Measurements from ENCODE around the gene DTX1.
A peak's percentile ranks its signal among the peaks of the same experiment; 100 is the strongest.

Gene DTX1

DNA sequence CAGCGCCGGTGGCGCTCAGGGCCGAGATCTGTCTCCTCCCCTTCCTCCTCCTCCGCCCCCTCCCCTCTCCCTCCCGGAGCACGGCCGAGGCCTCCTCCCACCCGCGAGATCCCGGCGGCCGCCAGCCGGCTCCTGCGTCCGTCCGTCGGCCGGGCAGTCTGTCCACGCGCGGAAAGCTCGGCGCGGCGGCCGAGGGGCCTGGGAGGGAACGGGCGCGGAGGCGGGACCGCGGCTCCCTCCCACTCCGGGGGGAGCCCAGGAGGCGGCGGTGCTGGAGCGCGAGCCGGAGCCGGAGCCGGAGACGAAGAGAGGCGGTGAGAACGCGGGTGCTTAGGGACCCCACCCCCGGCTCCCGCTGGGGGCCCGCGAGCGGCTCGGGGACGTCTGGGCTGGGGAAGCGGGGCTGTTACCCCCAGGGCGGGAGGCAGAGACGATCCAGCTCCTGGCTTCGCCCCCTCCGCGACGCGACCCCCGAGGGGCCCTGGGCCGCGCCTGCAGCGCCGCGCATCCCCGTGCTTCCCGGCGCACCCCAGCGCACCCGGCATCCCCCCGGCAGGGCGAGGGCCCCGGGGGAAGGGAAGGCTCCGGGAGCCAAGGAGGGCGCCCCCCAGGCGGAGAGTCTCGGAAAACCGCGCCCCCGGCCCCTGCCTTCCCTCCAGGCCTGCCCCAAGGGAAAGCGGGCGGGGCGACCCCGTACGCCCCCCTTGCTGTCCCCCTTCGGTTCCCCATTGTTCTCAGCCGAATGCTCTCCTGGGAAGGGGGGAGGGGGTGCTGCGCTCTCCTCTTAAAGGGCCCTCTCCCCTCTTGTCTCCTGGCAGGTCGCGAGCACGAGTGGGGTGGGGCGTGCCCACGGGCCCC, at the start of gene DTX1:
Gene DTX1 (plus strand): TSS at position 100 of the 858 bp plus-strand sequence. CDS start 1,463 bp downstream, outside the sequence.
- DNase-seq = peak; percentile 42

- DNase-seq = no peak
These were observed 49.4 kb upstream of the DTX1 start for GRCh38 chr12:113007166-113007565.

DNA sequence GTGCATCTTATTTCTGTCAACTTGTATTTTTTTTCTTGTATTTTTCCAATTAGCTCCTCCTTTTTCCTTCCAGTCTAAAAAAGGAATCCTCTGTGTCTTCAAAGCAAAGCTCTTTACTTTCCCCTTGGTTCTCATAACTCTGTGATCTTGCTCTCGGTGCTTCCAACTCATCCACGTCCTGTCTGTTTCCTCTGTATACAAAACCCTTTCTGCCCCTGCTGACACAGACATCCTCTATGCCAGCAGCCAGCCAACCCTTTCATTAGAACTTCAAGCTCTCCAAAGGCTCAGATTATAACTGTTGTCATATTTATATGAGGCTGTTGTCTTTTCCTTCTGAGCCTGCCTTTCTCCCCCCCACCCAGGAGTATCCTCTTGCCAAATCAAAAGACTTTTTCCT, 45.8 kb upstream of the DTX1 start:
- no peak for DNase-seq

DNA sequence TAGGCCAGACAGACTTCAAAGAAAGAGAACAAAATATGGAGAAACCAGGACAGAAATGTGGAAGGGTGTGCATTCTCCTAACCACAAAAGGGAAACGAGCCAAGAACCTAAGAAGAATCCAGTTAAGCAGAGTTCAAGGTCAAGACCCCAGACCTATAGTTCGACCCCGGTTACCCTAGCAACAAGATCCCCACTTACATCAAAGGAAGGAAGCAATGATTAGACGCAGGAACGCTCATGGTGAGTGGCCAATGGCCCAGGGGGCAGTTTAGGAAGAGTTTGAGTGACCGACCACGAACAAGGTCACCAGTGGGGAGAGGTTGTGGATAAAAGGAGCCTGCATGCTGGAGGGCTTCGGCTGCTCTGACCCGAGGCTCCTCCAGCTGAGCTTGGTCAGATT, 42.0 kb upstream of the DTX1 start:
- no peak for DNase-seq

DNA sequence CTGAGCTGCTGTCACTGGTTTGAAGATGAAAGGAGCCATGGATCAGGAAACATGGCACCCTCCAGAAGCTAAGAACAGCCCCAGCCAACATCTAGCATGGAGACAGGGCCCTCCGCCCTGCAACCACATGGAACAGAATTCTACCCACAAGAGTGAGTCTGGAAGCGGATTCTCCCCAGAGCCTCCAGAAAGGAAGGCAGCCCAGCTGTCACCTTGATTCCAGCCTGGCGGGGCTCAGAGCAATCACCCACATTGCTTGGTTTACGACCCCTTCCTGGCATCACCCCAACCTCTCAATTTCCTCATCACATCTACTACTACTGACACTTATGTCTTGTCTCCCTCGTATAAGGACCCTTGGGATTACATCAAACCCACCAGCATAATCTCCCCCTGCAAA, 39.7 kb upstream of the DTX1 start:
- no peak for DNase-seq

GRCh38 chr12:113019025-113019424, 37.5 kb upstream of the DTX1 start:
- DNase-seq = no peak

DNA sequence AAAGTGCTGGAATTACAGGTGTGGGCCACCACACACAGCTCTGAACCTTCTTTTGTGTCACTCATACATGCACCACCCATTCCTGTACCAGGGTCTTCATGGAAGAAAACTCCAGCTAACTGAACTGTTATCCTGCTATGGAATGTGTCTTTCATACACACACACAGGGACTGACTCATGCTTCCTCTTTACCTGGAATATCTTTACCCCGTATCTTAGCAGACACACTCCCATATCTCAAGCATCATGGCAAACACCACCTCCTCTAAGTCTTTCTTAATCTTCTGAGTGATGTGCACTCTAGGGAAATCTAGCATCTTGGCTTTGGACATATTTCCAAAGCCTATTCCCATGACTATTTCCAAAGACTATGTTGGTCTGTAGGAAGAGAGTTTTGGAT, 35.0 kb upstream of the DTX1 start:
- DNase-seq = no peak

- no peak for DNase-seq
These were observed 33.8 kb upstream of the DTX1 start for GRCh38 chr12:113022563-113023297.

- no peak for DNase-seq
These were observed 28.8 kb upstream of the DTX1 start for GRCh38 chr12:113027726-113028125.

DNA sequence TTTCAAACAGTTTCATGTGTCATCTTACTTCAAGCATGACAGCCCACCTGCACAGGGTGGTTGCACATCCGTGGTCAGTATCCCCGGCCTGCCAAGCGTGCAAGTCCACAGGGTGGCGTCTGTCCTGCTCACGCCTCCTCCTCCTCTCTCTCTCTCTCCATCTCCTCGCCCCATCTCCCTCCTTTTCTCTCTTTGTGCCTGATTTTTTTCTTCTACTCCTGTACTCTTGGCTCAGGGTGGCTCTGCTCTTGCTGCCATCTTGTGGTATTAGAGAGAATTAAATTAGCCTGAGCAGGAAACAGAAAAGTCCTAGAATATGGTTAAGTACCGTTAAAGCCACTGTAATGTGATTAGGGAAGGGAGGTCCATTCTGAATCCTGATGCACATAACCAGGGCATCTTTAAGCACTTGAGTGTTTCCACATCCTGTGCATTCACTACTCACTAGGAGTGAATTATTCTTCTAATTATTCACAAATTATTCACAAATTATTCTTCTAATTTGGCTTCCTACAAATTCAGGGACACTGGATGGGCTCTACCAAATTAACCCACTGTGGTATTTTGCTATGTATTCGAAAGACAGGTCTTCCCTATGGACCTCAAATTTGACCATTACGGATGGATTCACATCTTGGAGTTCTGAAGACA, 25.5 kb upstream of the DTX1 start:
- DNase-seq = peak; percentile 43

- no peak for DNase-seq
These were observed 16.6 kb upstream of the DTX1 start for GRCh38 chr12:113039911-113040445.

GRCh38 chr12:113040722-113041171, 15.8 kb upstream of the DTX1 start:
- no peak for DNase-seq

DNA sequence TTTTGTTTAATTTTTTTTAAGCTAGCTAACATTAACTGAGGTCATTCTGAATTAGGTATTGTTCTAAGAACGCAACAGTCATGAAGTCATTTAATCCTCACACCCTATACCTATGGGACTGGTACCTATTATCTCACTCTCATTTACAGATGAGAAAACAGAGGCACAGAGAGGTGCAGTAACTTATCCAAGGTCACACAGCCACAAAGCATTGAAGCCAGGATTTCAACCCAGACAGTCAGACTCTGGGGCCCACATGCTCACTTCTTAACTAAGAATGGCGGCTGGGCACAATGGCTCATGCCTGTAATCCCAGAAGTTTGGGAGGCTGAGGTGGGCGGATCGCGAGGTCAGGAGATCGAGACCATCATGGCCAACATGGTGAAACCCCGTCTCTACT, 15.0 kb upstream of the DTX1 start:
- DNase-seq = no peak

GRCh38 chr12:113043240-113043639, 13.3 kb upstream of the DTX1 start:
- no peak for DNase-seq

GRCh38 chr12:113044516-113044915, 12.0 kb upstream of the DTX1 start:
- DNase-seq = no peak

GRCh38 chr12:113048716-113049127, 7.8 kb upstream of the DTX1 start:
- DNase-seq = peak; percentile 80

GRCh38 chr12:113049976-113050742, 6.4 kb upstream of the DTX1 start:
- DNase-seq = no peak

DNA sequence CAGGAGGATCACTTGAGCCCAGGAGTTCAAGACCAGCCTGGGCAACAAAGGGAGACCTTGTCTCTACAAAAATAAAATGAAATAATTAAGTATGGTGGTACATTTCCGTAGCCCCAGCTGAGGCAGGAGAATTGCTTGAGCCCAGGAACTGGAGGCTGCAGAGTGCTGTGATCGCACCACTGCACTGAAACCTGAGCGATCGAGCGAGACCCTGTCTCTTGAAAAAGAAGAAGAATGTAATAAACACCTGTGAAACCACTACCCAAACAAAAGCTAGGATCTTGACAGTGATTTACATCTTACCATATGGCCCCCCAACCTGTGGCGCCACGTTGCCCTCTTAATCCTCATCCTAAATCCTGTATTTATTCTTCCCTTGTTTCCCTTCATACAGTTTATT, 5.7 kb upstream of the DTX1 start:
- no peak for DNase-seq

DNA sequence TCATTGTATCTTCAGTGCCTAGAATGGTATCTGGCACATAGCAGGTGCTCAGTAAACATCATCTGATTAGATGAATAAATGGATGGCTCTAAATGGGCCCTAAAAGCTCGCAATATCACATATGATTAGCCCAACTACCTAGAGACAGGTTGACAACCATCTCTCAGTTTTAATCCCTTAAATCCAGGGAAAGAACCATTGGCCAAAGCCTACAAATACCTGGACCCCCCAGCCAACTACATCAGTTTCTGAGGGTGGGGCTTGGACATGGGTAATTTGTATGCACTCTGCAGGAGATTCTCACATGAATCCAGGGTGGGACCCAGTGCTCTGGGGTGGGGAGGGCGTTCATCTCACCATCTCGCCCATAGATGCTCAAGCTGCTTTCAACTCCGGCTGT, 4.8 kb upstream of the DTX1 start:
- DNase-seq = no peak

DNA sequence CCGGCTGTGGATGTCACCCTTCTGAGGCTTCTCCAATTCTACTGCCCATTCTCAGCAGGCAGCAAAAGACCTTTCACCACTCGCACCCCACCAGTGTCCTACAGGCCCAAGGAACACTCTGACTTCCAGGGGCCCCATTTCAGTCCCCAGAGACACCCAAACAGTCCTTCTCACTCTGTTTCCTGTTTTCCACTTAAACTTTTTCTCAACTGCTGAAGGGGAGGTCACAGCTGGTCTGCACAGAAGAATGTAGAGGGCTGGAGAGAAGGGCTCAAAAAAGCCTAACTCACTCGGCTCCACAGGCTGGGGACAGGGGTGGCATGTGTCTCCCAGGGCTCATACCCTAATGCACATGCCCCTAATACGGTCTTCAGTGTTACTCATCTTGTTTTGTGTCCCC, 4.2 kb upstream of the DTX1 start:
- DNase-seq = no peak

DNA sequence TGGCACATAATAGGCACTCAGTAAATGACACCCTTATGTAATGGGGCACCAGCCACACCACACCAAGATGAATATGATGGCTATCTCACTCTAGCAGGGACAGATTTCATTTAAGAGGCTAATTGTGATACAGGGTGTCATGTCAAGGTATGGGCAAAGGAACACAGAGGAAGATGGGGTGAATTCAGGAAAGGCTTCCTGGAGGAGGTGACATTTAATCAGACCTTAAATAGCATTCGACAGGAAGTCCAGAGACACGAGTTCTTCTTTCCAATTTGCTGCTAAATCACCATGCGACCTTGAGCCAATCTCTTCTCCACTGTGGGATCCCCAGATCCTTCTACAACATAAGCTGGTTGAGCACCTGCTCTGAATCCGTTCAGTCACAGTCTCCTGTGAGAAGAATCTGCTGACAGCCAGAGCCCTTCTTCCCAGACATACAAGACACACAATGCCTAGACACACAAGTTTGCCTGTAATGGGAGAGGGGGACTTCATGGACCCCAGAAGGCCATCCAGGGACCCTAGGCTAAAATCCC, 1.5 kb upstream of the DTX1 start:
- DNase-seq = no peak

Measured in CD4-positive, alpha-beta T cell treated with Interleukin-12 subunit alpha and Interleukin-12 subunit beta, for 1 hour (primary cell).